HEK293 (cell line): ENCODE data around the gene HEXIM1.

ENCODE experiments used
- CTCF ChIA-PET: fragments of 350-600 bp; formaldehyde crosslinking; extraction: SDS; loops from one replicate; lab custom pipeline; 2021; ENCODE audit warnings: antibody characterized with exemption; lab: Yijun Ruan, JAX
- POLR2A ChIA-PET: fragments of 300-600 bp; formaldehyde crosslinking; extraction: SDS; loops from one replicate; lab custom pipeline; 2020; ENCODE audit warnings: antibody characterized with exemption, inconsistent platforms; lab: Yijun Ruan, JAX
- H3K27ac ChIP-seq: fragments of 200-500 bp; sonication (Bioruptor generic); 2 replicates; pipeline ENCODE4 v1.5.1; 2014; ENCODE audit warnings: low read depth, low read length, control low read depth, inconsistent platforms; ENCODE audit errors: extremely low read depth
- H3K36me3 ChIP-seq, 2 experiments: fragments of 200-500 bp in 1 of 2; sonication (Bioruptor generic) in 1 of 2; 1 replicate in 1 of 2; 2 replicates in 1 of 2; pipeline ENCODE4 v1.5.1; 2014 to 2017; ENCODE audit warnings: inconsistent platforms in 2 of 2, low read length in 2 of 2; ENCODE audit not compliant: control insufficient read depth in 2 of 2, insufficient read depth in 1 of 2
- H3K4me1 ChIP-seq: fragments of 200-500 bp; sonication (Bioruptor generic); 2 replicates; pipeline ENCODE4 v1.5.1; 2014; ENCODE audit warnings: mild to moderate bottlenecking, low read length, inconsistent platforms; ENCODE audit not compliant: control insufficient read depth, insufficient read depth
- H3K4me3 ChIP-seq: 2 replicates; pipeline ENCODE4 v1.5.1; 2011; ENCODE audit warnings: low read depth, mild to moderate bottlenecking, control low read depth, low read length, moderate library complexity
- H3K9me3 ChIP-seq: fragments of 200-500 bp; sonication (Bioruptor generic); 2 replicates; pipeline ENCODE4 v1.5.1; 2014; ENCODE audit warnings: low read depth, low read length, inconsistent platforms; ENCODE audit not compliant: control insufficient read depth, insufficient read depth
- GLI4 ChIP-seq: fragments of 450-650 bp; formaldehyde crosslinking; IDR thresholded peaks from 2 replicates; pipeline ENCODE4 v1.5.1; 2016; ENCODE audit warnings: missing biosample characterization, missing genetic modification characterization
- KLF1 ChIP-seq: fragments of 450-650 bp; formaldehyde crosslinking; IDR thresholded peaks from 2 replicates; pipeline ENCODE4 v1.5.1; 2016; ENCODE audit warnings: missing biosample characterization, missing genetic modification characterization
- KLF10 ChIP-seq: fragments of 450-650 bp; IDR thresholded peaks from 2 replicates; pipeline ENCODE4 v1.5.1; 2018; ENCODE audit warnings: missing biosample characterization, mild to moderate bottlenecking, missing genetic modification characterization
- KLF9 ChIP-seq: fragments of 450-650 bp; formaldehyde crosslinking; IDR thresholded peaks from 2 replicates; pipeline ENCODE4 v1.5.1; 2016; ENCODE audit warnings: missing biosample characterization, missing genetic modification characterization, low read depth
- PRDM1 ChIP-seq: fragments of 450-650 bp; formaldehyde crosslinking; IDR thresholded peaks from 2 replicates; pipeline ENCODE4; 2016; ENCODE audit warnings: missing biosample characterization, missing genetic modification characterization
- ZBTB1 ChIP-seq: fragments of 450-650 bp; formaldehyde crosslinking; IDR thresholded peaks from 2 replicates; pipeline ENCODE4 v1.5.1; 2016; ENCODE audit warnings: missing biosample characterization, missing genetic modification characterization
- ZBTB20 ChIP-seq: fragments of 450-650 bp; formaldehyde crosslinking; IDR thresholded peaks from 2 replicates; pipeline ENCODE4 v1.5.1; 2016; ENCODE audit warnings: missing biosample characterization, missing genetic modification characterization
- ZNF114 ChIP-seq: fragments of 450-650 bp; formaldehyde crosslinking; IDR thresholded peaks from 2 replicates; pipeline ENCODE4 v1.5.0; 2017; ENCODE audit warnings: missing biosample characterization, missing genetic modification characterization
- ZNF138 ChIP-seq: fragments of 450-650 bp; formaldehyde crosslinking; IDR thresholded peaks from 2 replicates; pipeline ENCODE4 v1.5.1; 2016; ENCODE audit warnings: missing biosample characterization, missing genetic modification characterization, borderline replicate concordance
- ZNF157 ChIP-seq: fragments of 450-650 bp; formaldehyde crosslinking; IDR thresholded peaks from 2 replicates; pipeline ENCODE4 v1.5.1; 2016; ENCODE audit warnings: missing biosample characterization, missing genetic modification characterization
- ZNF16 ChIP-seq: fragments of 450-650 bp; formaldehyde crosslinking; IDR thresholded peaks from 2 replicates; pipeline ENCODE4 v1.5.1; 2016; ENCODE audit warnings: low read depth, missing biosample characterization, missing genetic modification characterization
- ZNF174 ChIP-seq: fragments of 450-650 bp; formaldehyde crosslinking; IDR thresholded peaks from 2 replicates; pipeline ENCODE4 v1.5.0; 2017; ENCODE audit warnings: missing biosample characterization, mild to moderate bottlenecking, missing genetic modification characterization
- ZNF266 ChIP-seq: fragments of 450-650 bp; formaldehyde crosslinking; IDR thresholded peaks from 2 replicates; pipeline ENCODE4 v1.5.1; 2016; ENCODE audit warnings: missing biosample characterization, missing genetic modification characterization, low read depth
- ZNF391 ChIP-seq: fragments of 450-650 bp; formaldehyde crosslinking; IDR thresholded peaks from 2 replicates; pipeline ENCODE4 v1.5.1; 2016; ENCODE audit warnings: low read depth, missing biosample characterization, missing genetic modification characterization, borderline replicate concordance
- ZNF394 ChIP-seq: fragments of 450-650 bp; formaldehyde crosslinking; IDR thresholded peaks from 2 replicates; pipeline ENCODE4 v1.5.1; 2016; ENCODE audit warnings: missing biosample characterization, missing genetic modification characterization, mild to moderate bottlenecking, moderate library complexity, borderline replicate concordance
- ZNF433 ChIP-seq: fragments of 450-650 bp; formaldehyde crosslinking; IDR thresholded peaks from 2 replicates; pipeline ENCODE4 v1.5.1; 2016; ENCODE audit warnings: missing biosample characterization, missing genetic modification characterization, low read depth
- ZNF48 ChIP-seq: fragments of 450-650 bp; formaldehyde crosslinking; IDR thresholded peaks from 2 replicates; pipeline ENCODE4 v1.5.1; 2016; ENCODE audit warnings: missing biosample characterization, missing genetic modification characterization
- ZNF558 ChIP-seq: fragments of 450-650 bp; formaldehyde crosslinking; IDR thresholded peaks from 2 replicates; pipeline ENCODE4 v1.5.1; 2016; ENCODE audit warnings: missing biosample characterization, missing genetic modification characterization
- ZNF624 ChIP-seq: fragments of 450-650 bp; formaldehyde crosslinking; IDR thresholded peaks from 2 replicates; pipeline ENCODE4 v1.5.1; 2017; ENCODE audit warnings: missing biosample characterization, missing genetic modification characterization
- ZNF645 ChIP-seq: fragments of 450-650 bp; formaldehyde crosslinking; IDR thresholded peaks from 2 replicates; pipeline ENCODE4; 2016; ENCODE audit warnings: missing biosample characterization, missing genetic modification characterization
- ZNF747 ChIP-seq: fragments of 450-650 bp; formaldehyde crosslinking; IDR thresholded peaks from 2 replicates; pipeline ENCODE4 v1.5.1; 2016; ENCODE audit warnings: missing biosample characterization, missing genetic modification characterization
- TF ChIP-seq, protein P1 (sequence below): fragments of 450-650 bp; formaldehyde crosslinking; IDR thresholded peaks from 2 replicates; pipeline ENCODE4 v1.5.1; 2016; ENCODE audit warnings: missing biosample characterization, missing genetic modification characterization, low read depth
- TF ChIP-seq, protein P2 (sequence below): fragments of 450-650 bp; formaldehyde crosslinking; IDR thresholded peaks from 2 replicates; pipeline ENCODE4 v1.5.1; 2016; ENCODE audit warnings: missing biosample characterization, missing genetic modification characterization
- TF ChIP-seq, protein P3 (sequence below): fragments of 450-650 bp; formaldehyde crosslinking; IDR thresholded peaks from 2 replicates; pipeline ENCODE4 v1.5.1; 2016; ENCODE audit warnings: missing biosample characterization, missing genetic modification characterization
- TF ChIP-seq, protein P4 (sequence below): fragments of 450-650 bp; formaldehyde crosslinking; IDR thresholded peaks from 2 replicates; pipeline ENCODE4 v1.5.1; 2016; ENCODE audit warnings: missing biosample characterization, missing genetic modification characterization

HEXIM1 gene

GRCh38 chr17:45132572-45133463 lies 15.5 kb upstream of the HEXIM1 start (continued):
- TF ChIP-seq ZNF157 (no peak), ZNF391 (tag by site-specific recombination) (peak; percentile 56; the same call in 1 of the 2 replicates), ZNF16 (no peak), ZNF558 (no peak), KLF10 (tag by site-specific recombination) (no peak; the same call in 1 of the 2 replicates), ZNF394 (tag by site-specific recombination) (no peak; the same call in 1 of the 2 replicates), ZNF114 (tag by site-specific recombination) (no peak), ZNF48 (tag by site-specific recombination) (no peak), ZBTB20 (peak; percentile 92)
- TF ChIP-seq, all 188 proteins: peak for 68

- Histone ChIP-seq H3K27ac (peak within 1 kb of the TSS; percentile 4; the same call in 1 of the 2 replicates), H3K36me3 (peaks cover 0 to 22% of the 10 kb centered on the region in 2 experiments; a peak in 1 of 3 replicates), H3K4me3 (peak within 1 kb of the TSS; percentile 67), H3K4me1 (peaks cover 7% of the 10 kb centered on the region; the same call in 1 of the 2 replicates), H3K9me3 (no peaks in the 10 kb centered on the region)
- ChIA-PET POLR2A (interaction anchor here (0.9 to 7.8 kb wide), 10 partner anchors 9 to 182 kb away, joined by 3 to 192 read pairs (median 4); partner anchors contain the start of genes HEXIM1, HEXIM2 and MAP3K14), CTCF (interaction anchor here (0.5 to 10.1 kb wide), 119 partner anchors 9 to 756 kb away, joined by 3 to 301 read pairs (median 4); partner anchors contain the start of genes DCAKD, EFTUD2, FMNL1 and HEXIM1)
- TF ChIP-seq GLI4 (tag by site-specific recombination) = no peak
- TF ChIP-seq, protein P1, sequence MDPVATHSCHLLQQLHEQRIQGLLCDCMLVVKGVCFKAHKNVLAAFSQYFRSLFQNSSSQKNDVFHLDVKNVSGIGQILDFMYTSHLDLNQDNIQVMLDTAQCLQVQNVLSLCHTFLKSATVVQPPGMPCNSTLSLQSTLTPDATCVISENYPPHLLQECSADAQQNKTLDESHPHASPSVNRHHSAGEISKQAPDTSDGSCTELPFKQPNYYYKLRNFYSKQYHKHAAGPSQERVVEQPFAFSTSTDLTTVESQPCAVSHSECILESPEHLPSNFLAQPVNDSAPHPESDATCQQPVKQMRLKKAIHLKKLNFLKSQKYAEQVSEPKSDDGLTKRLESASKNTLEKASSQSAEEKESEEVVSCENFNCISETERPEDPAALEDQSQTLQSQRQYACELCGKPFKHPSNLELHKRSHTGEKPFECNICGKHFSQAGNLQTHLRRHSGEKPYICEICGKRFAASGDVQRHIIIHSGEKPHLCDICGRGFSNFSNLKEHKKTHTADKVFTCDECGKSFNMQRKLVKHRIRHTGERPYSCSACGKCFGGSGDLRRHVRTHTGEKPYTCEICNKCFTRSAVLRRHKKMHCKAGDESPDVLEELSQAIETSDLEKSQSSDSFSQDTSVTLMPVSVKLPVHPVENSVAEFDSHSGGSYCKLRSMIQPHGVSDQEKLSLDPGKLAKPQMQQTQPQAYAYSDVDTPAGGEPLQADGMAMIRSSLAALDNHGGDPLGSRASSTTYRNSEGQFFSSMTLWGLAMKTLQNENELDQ = no peak
- no peak for TF ChIP-seq ZNF266
- no peak for TF ChIP-seq ZBTB20
- TF ChIP-seq ZNF394 (tag by site-specific recombination) = peak; percentile 66
- TF ChIP-seq ZBTB1 (tag by site-specific recombination) = no peak
- TF ChIP-seq, protein P2, sequence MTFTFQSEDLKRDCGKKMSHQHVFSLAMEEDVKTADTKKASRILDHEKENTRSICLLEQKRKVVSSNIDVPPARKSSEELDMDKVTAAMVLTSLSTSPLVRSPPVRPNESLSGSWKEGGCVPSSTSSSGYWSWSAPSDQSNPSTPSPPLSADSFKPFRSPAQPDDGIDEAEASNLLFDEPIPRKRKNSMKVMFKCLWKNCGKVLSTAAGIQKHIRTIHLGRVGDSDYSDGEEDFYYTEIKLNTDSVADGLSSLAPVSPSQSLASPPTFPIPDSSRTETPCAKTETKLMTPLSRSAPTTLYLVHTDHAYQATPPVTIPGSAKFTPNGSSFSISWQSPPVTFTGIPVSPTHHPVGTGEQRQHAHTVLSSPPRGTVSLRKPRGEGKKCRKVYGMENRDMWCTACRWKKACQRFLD = no peak
- TF ChIP-seq KLF1 = no peak
- no peak for TF ChIP-seq ZNF747 (tag by site-specific recombination)
- no peak for TF ChIP-seq ZNF624 (tag by site-specific recombination)
- TF ChIP-seq, protein P3, sequence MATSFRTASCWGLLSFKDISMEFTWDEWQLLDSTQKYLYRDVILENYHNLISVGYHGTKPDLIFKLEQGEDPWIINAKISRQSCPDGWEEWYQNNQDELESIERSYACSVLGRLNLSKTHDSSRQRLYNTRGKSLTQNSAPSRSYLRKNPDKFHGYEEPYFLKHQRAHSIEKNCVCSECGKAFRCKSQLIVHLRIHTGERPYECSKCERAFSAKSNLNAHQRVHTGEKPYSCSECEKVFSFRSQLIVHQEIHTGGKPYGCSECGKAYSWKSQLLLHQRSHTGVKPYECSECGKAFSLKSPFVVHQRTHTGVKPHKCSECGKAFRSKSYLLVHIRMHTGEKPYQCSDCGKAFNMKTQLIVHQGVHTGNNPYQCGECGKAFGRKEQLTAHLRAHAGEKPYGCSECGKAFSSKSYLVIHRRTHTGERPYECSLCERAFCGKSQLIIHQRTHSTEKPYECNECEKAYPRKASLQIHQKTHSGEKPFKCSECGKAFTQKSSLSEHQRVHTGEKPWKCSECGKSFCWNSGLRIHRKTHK (tag by site-specific recombination) = no peak
- TF ChIP-seq KLF9 (tag by site-specific recombination) = no peak
- no peak for TF ChIP-seq ZNF433
- no peak for TF ChIP-seq PRDM1 (tag by site-specific recombination)
- no peak for TF ChIP-seq ZNF138
- no peak for TF ChIP-seq ZNF645 (tag by site-specific recombination)
- TF ChIP-seq, protein P4, sequence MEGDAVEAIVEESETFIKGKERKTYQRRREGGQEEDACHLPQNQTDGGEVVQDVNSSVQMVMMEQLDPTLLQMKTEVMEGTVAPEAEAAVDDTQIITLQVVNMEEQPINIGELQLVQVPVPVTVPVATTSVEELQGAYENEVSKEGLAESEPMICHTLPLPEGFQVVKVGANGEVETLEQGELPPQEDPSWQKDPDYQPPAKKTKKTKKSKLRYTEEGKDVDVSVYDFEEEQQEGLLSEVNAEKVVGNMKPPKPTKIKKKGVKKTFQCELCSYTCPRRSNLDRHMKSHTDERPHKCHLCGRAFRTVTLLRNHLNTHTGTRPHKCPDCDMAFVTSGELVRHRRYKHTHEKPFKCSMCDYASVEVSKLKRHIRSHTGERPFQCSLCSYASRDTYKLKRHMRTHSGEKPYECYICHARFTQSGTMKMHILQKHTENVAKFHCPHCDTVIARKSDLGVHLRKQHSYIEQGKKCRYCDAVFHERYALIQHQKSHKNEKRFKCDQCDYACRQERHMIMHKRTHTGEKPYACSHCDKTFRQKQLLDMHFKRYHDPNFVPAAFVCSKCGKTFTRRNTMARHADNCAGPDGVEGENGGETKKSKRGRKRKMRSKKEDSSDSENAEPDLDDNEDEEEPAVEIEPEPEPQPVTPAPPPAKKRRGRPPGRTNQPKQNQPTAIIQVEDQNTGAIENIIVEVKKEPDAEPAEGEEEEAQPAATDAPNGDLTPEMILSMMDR (tag by site-specific recombination) = peak; percentile 100
- no peak for TF ChIP-seq ZNF174 (tag by site-specific recombination)
Observed at GRCh38 chr17:45135192-45135977, 12.9 kb upstream of the HEXIM1 start, which contains the start of gene ACBD4. ACBD4 (plus strand) TSS chr17:45135687; CDS start chr17:45136145, 458 bp downstream.
